Erythroblast (primary cell): ENCODE results near the gene SHISAL2A.

Source experiments
- GATA1 ChIP-seq: IDR thresholded peaks from 2 replicates; pipeline ENCODE4 v1.6.1; 2011; ENCODE audit warnings: low read depth, mild to moderate bottlenecking, control low read depth, low read length, moderate library complexity
- POLR2A ChIP-seq: IDR thresholded peaks from 2 replicates; pipeline ENCODE4 v1.6.1; 2011; ENCODE audit warnings: mild to moderate bottlenecking, low read length

DNA sequence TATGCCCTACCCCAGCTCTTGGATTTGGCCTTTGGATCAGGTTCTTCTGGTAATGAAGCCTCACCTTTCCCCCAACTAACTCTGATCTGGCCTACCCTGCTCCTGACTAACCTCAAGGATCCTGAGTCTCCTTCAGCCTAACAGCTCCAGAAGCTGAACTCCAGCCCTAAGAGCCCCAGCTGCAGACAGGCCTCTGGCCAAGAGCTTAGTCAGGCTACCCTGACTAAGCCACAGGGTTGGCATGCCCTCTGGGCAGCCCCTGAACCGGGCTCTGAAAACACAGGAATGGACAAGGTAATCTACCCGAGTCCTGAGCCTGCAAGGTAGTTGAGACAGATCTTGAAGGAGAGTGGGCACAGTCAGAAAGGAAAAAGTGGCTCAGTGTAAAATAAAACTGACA lies 35.7 kb downstream of the SHISAL2A start:
- TF ChIP-seq POLR2A = no peak
- no peak for TF ChIP-seq GATA1
